A549 (cell line): Measurements from ENCODE around the gene MT2A. TPM values are rescaled to one million over a fixed set of nuclear protein-coding genes. Genes with fewer than 3 reads are reported as not detected.
"Not testable (repeated sequence)": the region's sequence is repeated elsewhere in the genome, so short reads cannot be mapped to it uniquely, and the experiment has no call there.

Source experiments
- ATAC-seq, 2 experiments: fragments of 200-7000 bp in 1 of 2; fragments of >200 bp in 1 of 2; cut with Nextera tagmentation in 1 of 2; cut with Tn5 transposase in 1 of 2; 3 replicates each; pipeline versions ENCODE4 v1.8.0 to v1.9.1; 2018 to 2020; ENCODE audit warnings: mild to moderate bottlenecking in 1 of 2, moderate library complexity in 1 of 2
- CTCF ChIA-PET: fragments of 300-600 bp; sonication (Branson Sonifier 250); formaldehyde crosslinking; extraction: SDS; loops from one replicate; lab custom pipeline; 2021; ENCODE audit warnings: antibody characterized with exemption, inconsistent platforms; lab: Yijun Ruan, JAX
- POLR2A ChIA-PET: fragments of 350-600 bp; formaldehyde crosslinking; extraction: SDS; loops from one replicate; lab custom pipeline; 2021; ENCODE audit warnings: antibody characterized with exemption, inconsistent platforms; lab: Yijun Ruan, JAX
- DNase-seq, 2 experiments: peaks; one replicate each; pipeline versions ENCODE4 v3.0.0 to v3.0.0-alpha.2; 2011 to 2016; ENCODE audit warnings: low read depth in 1 of 2, low spot score in 1 of 2
- FAIRE-seq: peaks from 2 replicates; lab custom pipeline; 2011; peaks lifted over from hg19 to GRCh38; lab: Jason Lieb, UNC
- H3K27ac ChIP-seq, 2 experiments: fragments of >200 bp; sonication (Bioruptor Twin); formaldehyde crosslinking; 3 replicates each; pipeline ENCODE4 v1.5.1; 2016 to 2017
- H3K4me1 ChIP-seq: fragments of >200 bp; sonication (Bioruptor Twin); formaldehyde crosslinking; 3 replicates; pipeline ENCODE4 v1.6.1; 2016
- H3K4me2 ChIP-seq: fragments of >200 bp; sonication (Bioruptor Twin); formaldehyde crosslinking; 3 replicates; pipeline ENCODE4 v1.6.1; 2016
- H3K4me3 ChIP-seq: fragments of >200 bp; sonication (Bioruptor Twin); formaldehyde crosslinking; 3 replicates; pipeline ENCODE4 v1.5.1; 2016
- H3K9me3 ChIP-seq: fragments of >200 bp; sonication (Bioruptor Twin); formaldehyde crosslinking; 3 replicates; pipeline ENCODE4 v1.6.1; 2016
- CBX8 ChIP-seq: fragments of 200-600 bp; sonication (generic); IDR thresholded peaks from 2 replicates; pipeline ENCODE4 v1.6.1; 2016
- ELK1 ChIP-seq: fragments of 150-350 bp; IDR thresholded peaks from 2 replicates; pipeline ENCODE4 v1.6.1; 2014; ENCODE audit warnings: low read depth, mild to moderate bottlenecking, low read length
- EP300 ChIP-seq, 2 experiments: fragments of >200 bp; sonication (Bioruptor Twin); formaldehyde crosslinking; IDR thresholded peaks; 2 replicates in 1 of 2; 3 replicates in 1 of 2; pipeline ENCODE4 v1.6.1; 2016 to 2017
- FOSB ChIP-seq: fragments of 250-450 bp; sonication (Bioruptor Pico); IDR thresholded peaks from 2 replicates; pipeline ENCODE4 v1.5.0; 2020; ENCODE audit warnings: mild to moderate bottlenecking, moderate library complexity
- FOSL2 ChIP-seq, 2 experiments: fragments of 450-650 bp in 1 of 2; fragments of >200 bp in 1 of 2; sonication (Bioruptor Twin) in 1 of 2; formaldehyde crosslinking; IDR thresholded peaks; 2 replicates each; pipeline versions ENCODE4 v1.5.0 to v1.6.1; 2016 to 2020; ENCODE audit warnings: mild to moderate bottlenecking in 1 of 2, moderate library complexity in 1 of 2
- JUNB ChIP-seq: fragments of >200 bp; sonication (Bioruptor Twin); formaldehyde crosslinking; IDR thresholded peaks from 2 replicates; pipeline ENCODE4 v1.6.1; 2016
- KDM5A ChIP-seq: fragments of 200-600 bp; sonication (generic); IDR thresholded peaks from 2 replicates; pipeline ENCODE4 v1.6.1; 2016; ENCODE audit warnings: antibody characterized with exemption, mild to moderate bottlenecking
- MAX ChIP-seq: IDR thresholded peaks from 2 replicates; pipeline ENCODE4 v1.6.1; 2012
- NPAS2 ChIP-seq: fragments of 250-450 bp; sonication (Bioruptor Pico); IDR thresholded peaks from 2 replicates; pipeline ENCODE4 v1.8.0; 2022; ENCODE audit warnings: mild to moderate bottlenecking, moderate library complexity, borderline replicate concordance
- RAD21 ChIP-seq, 2 experiments: fragments of >200 bp in 1 of 2; sonication (Bioruptor Twin) in 1 of 2; formaldehyde crosslinking in 1 of 2; IDR thresholded peaks in 1 of 2; conservative IDR thresholded peaks in 1 of 2; 2 replicates in 1 of 2; 3 replicates in 1 of 2; pipeline ENCODE4 v1.6.1; 2012 to 2018; ENCODE audit warnings: inconsistent platforms in 1 of 2
- RARB ChIP-seq: fragments of 250-450 bp; sonication (Bioruptor Pico); IDR thresholded peaks from 2 replicates; pipeline ENCODE4 v1.8.0; 2021; ENCODE audit warnings: mild to moderate bottlenecking, moderate library complexity
- RCOR1 ChIP-seq: fragments of 150-350 bp; IDR thresholded peaks from 2 replicates; pipeline ENCODE4 v1.6.1; 2014; ENCODE audit warnings: antibody characterized with exemption, low read length, low read depth
- TP53 ChIP-seq: fragments of 250-450 bp; sonication (Bioruptor Pico); IDR thresholded peaks from 2 replicates; pipeline ENCODE4 v1.5.0; 2021; ENCODE audit warnings: mild to moderate bottlenecking, moderate library complexity
- ZNF302 ChIP-seq: fragments of 250-450 bp; sonication (Bioruptor Pico); IDR thresholded peaks from 2 replicates; pipeline ENCODE4 v1.9.0; 2021; ENCODE audit warnings: inconsistent platforms, mild to moderate bottlenecking, moderate library complexity
- WGBS: methylation state at CpG from one replicate; pipeline ENCODE4 v1.1.6; 2017; ENCODE audit errors: missing lambda C conversion rate; 5-methylcytosine and 5-hydroxymethylcytosine counted together
- polyA plus RNA-seq, 4 experiments: library from polyadenylated mRNA; depleted of rRNA in 3 of 4; stranded (reverse); fragments of >200 nt; fragmentation: RNase III in 1 of 4; extraction: RNeasy Plus Mini Kit Qiagen cat#74134 plus additional on column Dnase treatment in 1 of 4; gene quantifications; 2 replicates in 3 of 4; 3 replicates in 1 of 4; pipeline ENCODE4 v1.2.3, GENCODE V29; 2011 to 2017
- TF ChIP-seq, protein P1 (sequence below): fragments of 450-650 bp; IDR thresholded peaks from 2 replicates; pipeline ENCODE4 v1.6.1; 2014; ENCODE audit warnings: antibody characterized with exemption
- TF ChIP-seq, protein P2 (sequence below): fragments of >200 bp; sonication (Bioruptor Twin); formaldehyde crosslinking; IDR thresholded peaks from 2 replicates; pipeline ENCODE4 v1.6.1; 2016

The MT2A gene
- polyA plus RNA-seq, 2 of the 4 experiments (the other 2 are of a cell fraction): 39.1 to 305 TPM

DNA sequence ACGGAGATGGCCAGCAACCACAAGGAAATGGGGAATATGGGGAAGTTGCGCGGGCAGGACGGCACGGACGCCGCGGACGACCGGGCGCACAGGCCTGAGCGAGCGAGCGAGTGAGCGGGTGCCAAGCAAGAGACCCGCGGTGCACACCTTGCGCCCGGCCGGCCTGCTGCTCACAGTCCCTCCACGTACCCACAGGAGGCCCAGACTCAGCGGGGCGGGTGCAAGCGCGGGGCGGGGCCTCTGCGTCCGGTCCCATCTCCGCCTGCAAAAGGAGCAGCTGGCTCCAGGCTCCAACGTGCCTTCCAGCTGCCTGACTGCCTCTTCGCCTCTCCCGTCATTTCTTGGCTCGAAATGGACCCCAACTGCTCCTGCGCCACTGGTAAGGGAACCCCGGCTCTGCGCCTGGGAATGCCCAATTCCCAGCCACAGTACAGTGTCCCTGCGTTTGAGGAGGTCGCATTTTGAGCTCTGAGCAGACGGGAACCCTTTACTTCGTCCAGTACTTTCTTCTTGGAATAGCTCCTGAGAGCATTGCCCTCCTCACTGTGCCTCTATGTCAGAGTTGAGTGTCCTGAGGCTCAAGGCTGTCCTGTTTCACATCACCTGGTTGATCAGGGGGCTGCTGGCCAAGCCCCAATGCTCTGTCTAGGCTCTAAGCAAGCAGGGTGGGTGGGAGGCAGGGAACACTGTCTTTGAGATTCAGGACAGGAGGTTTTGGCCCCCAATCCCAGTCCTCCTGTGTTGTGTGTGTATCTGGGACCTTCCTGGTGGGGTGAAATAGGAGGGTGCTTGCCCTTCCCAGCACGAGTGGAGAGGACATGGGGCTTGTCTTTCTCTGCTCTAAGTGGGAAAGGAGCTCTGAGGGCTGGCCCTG is 9.1 kb downstream of the MT2A start:
- ChIA-PET POLR2A (no interaction called here), CTCF (interaction anchor here (1.1 to 19.7 kb wide), 4 partner anchors 9 to 28 kb away, joined by 3 to 340 read pairs (median 9); partner anchors contain the start of genes MT1A, MT1B, MT1F and MT2A)
- Histone ChIP-seq H3K27ac (0 out of 6 replicates have a peak overlapping the region, but pooled peaks of 1 of the 2 experiments have one; percentile 11), H3K9me3 (no peaks in the 10 kb centered on the region), H3K4me3 (no peak overlapping the region), H3K4me2 (no peak overlapping the region), H3K4me1 (peaks cover 18% of the 10 kb centered on the region)
- ATAC-seq (no peak; a peak in 1 of 6 replicates), DNase-seq (no peak), FAIRE-seq (no peak)
- TF ChIP-seq RAD21 (conservative IDR thresholded peaks at IDR 0.05 in 1 of 2, IDR thresholded peaks at IDR 0.05 in 1 of 2) (no peak), RCOR1 (no peak), FOSB (CRISPR knock-in tag) (no peak)
- TF ChIP-seq, protein P1, sequence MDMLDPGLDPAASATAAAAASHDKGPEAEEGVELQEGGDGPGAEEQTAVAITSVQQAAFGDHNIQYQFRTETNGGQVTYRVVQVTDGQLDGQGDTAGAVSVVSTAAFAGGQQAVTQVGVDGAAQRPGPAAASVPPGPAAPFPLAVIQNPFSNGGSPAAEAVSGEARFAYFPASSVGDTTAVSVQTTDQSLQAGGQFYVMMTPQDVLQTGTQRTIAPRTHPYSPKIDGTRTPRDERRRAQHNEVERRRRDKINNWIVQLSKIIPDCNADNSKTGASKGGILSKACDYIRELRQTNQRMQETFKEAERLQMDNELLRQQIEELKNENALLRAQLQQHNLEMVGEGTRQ: no peak
- WGBS: 88% methylated on average over 41 of the region's 41 CpGs

DNA sequence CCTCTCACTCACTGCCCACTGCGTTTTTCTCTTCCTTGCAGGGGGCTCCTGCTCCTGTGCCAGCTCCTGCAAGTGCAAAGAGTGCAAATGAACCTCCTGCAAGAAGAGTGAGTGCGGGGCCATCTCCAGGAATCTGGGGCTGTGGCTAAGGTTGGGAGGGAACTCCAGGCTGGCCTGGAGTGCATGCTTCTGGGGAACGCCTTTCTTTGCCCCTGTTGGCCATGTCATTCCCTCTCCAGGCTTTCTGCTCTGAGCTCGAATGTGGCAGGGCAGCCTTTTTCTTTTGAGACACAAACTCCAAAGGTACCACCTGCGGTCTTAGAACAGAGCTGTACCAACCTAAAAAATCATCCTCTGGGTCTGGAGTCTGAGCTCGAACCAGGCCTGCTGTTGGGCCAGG is 9.8 kb downstream of the MT2A start:
- ChIA-PET POLR2A (interaction anchor here (1.2 kb wide), 1 partner anchor 10 kb away, joined by 7 read pairs; the partner anchor contains the start of gene MT2A), CTCF (interaction anchor here (0.9 to 19.7 kb wide), 5 partner anchors 9 to 84 kb away, joined by 3 to 340 read pairs (median 4); partner anchors contain the start of genes MT1A, MT1B, MT1F and MT2A)
- WGBS: 74% methylated on average over 6 of the region's 6 CpGs
- DNase-seq: no peak
- ATAC-seq: no peak; a peak in 1 of 6 replicates
- H3K4me3 ChIP-seq: no peak overlapping the region
- no peak for FAIRE-seq
- peaks cover 18% of the 10 kb centered on the region for H3K4me1 ChIP-seq
- no peaks in the 10 kb centered on the region for H3K9me3 ChIP-seq
- H3K4me2 ChIP-seq: no peak overlapping the region
- no peak for TF ChIP-seq ZNF302
- TF ChIP-seq MAX: no peak
- no peak for TF ChIP-seq NPAS2 (CRISPR knock-in tag)
- TF ChIP-seq EP300 (IDR thresholded peaks at IDR 0.05): no peak
- TF ChIP-seq TP53 (CRISPR knock-in tag): no peak
- no peak for TF ChIP-seq JUNB
- TF ChIP-seq KDM5A: no peak
- no peak for TF ChIP-seq CBX8
- no peak for TF ChIP-seq RARB (CRISPR knock-in tag)
- TF ChIP-seq ELK1: no peak
- TF ChIP-seq, protein P2, sequence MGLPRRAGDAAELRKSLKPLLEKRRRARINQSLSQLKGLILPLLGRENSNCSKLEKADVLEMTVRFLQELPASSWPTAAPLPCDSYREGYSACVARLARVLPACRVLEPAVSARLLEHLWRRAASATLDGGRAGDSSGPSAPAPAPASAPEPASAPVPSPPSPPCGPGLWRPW: no peak
- TF ChIP-seq, protein P1: no peak
- H3K27ac ChIP-seq: no peak overlapping the region

- POLR2A ChIA-PET: no interaction called here
- no peaks in the 10 kb centered on the region for H3K9me3 ChIP-seq
These were observed 12.0 kb downstream of the MT2A start for GRCh38 chr16:56620339-56620897.

DNA sequence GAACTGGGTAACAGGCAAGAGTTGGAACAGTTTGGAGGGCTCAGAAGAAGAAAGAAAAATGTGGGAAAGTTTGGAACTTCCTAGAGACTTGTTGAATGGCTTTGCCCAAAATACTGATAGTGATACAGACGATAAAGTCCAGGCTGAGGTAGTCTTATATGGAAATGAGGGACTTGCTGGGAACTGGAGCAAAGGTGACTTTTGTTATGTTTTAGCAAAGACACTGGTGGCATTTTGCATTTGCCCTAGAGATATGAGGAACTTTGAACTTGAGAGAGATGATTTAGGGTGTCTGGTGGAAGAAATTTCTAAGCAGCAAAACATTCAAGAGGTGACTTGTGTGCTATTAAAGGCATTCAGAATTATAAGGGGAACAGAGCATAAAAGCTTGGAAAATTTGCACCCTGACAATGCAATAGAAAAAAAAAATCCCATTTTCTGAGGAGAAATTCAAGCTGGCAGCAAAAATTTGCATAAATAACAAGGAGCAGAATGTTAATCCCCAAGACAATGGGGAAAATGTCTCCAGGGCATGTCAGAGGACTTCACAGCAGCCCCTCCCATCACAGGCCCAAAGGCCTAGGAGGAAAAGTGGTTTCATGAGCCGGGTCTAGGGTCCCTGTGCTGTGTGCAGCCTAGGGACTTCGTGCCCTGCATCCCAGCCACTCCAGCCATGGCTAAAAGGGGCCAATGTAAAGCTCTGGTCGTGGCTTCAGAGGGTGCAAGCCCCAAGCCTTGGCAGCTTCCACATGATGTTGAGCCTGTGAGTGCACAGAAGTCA is 13.5 kb downstream of the MT2A start:
- POLR2A ChIA-PET: interaction anchor here (1.6 kb wide), 1 partner anchor 14 kb away, joined by 3 read pairs; the partner anchor contains the start of gene MT2A
- H3K4me2 ChIP-seq, H3K27ac ChIP-seq, FAIRE-seq, DNase-seq, H3K9me3 ChIP-seq, H3K4me3 ChIP-seq, H3K4me1 ChIP-seq, ATAC-seq: not testable (repeated sequence)
- 60% methylated on average over 4 of the region's 4 CpGs for WGBS
- CTCF ChIA-PET: interaction anchor here (0.7 to 5.3 kb wide), 3 partner anchors 11 to 36 kb away, joined by 3 to 18 read pairs (median 3); partner anchors contain the start of gene MT1F

More at GRCh38 chr16:56620339-56620897, 12.0 kb downstream of the MT2A start:
- Histone ChIP-seq H3K27ac (no peak overlapping the region), H3K4me1 (peaks cover 1% of the 10 kb centered on the region; the same call in 2 of the 3 replicates), H3K4me3 (no peak overlapping the region), H3K4me2 (no peak overlapping the region)
- CTCF ChIA-PET: interaction anchor here (0.7 kb wide), 1 partner anchor 17 kb away, joined by 4 read pairs; no protein-coding TSS in a partner anchor
- no peak for FAIRE-seq
- no peak for DNase-seq
- no peak for ATAC-seq
- 91% methylated on average over 5 of the region's 8 CpGs for WGBS
- TF ChIP-seq FOSL2 (IDR thresholded peaks at IDR 0.05) (no peak), FOSL2 (CRISPR knock-in tag; IDR thresholded peaks at IDR 0.05) (no peak)
- TF ChIP-seq, all 56 proteins: peak for 0

GRCh38 chr16:56623184-56623583 is 14.8 kb downstream of the MT2A start:
- FAIRE-seq, H3K27ac ChIP-seq, H3K4me3 ChIP-seq, ATAC-seq, H3K9me3 ChIP-seq, H3K4me2 ChIP-seq, DNase-seq: not testable (repeated sequence)
- ChIA-PET CTCF (interaction anchor here (0.7 to 5.3 kb wide), 5 partner anchors 11 to 22 kb away, joined by 3 to 18 read pairs (median 6); partner anchors contain the start of gene MT2A), POLR2A (interaction anchor here (0.6 to 2.3 kb wide), 2 partner anchors 14 to 34 kb away, joined by 6 to 23 read pairs; partner anchors contain the start of gene MT2A)
- H3K4me1 ChIP-seq: peaks cover 14% of the 10 kb centered on the region
- WGBS: 81% methylated on average over 5 of the region's 5 CpGs
